Peyer's patch (tissue), 4 donors: Measurements from ENCODE around the gene IFI30. TPM values are rescaled to one million over a fixed set of nuclear protein-coding genes. Genes with fewer than 3 reads are reported as not detected.

Experiments
- DNase-seq, 3 donors: peaks; one replicate each; pipeline ENCODE4 v3.0.0-alpha.2; 2017 to 2019
- H3K27ac ChIP-seq, 4 donors: fragments of 200-600 bp; sonication (generic); one replicate each; pipeline ENCODE4 v1.5.1; 2016 to 2019
- H3K27me3 ChIP-seq, 2 donors: fragments of 200-600 bp; sonication (generic); one replicate each; pipeline ENCODE4 v1.5.1; 2019
- H3K36me3 ChIP-seq, 3 donors: fragments of 200-600 bp; sonication (generic); one replicate each; pipeline ENCODE4 v1.5.1; 2016 to 2019
- H3K4me1 ChIP-seq, 4 donors: fragments of 200-600 bp; sonication (generic); one replicate each; pipeline ENCODE4 v1.5.1; 2016 to 2019
- H3K4me3 ChIP-seq, 4 donors: fragments of 200-600 bp; sonication (generic); 1 replicate in 3 of 4; 2 replicates in 1 of 4; pipeline ENCODE4 v1.5.1; 2016 to 2019; ENCODE audit warnings: mild to moderate bottlenecking in 1 of 4
- H3K9me3 ChIP-seq, 4 donors: fragments of 200-600 bp; sonication (generic); one replicate each; pipeline ENCODE4 v1.5.1; 2016 to 2019; ENCODE audit warnings: mild to moderate bottlenecking in 1 of 4
- POLR2A ChIP-seq, 2 donors: fragments of 450-650 bp; IDR thresholded peaks; one replicate each; pipeline ENCODE4 v1.5.1; 2017; ENCODE audit warnings: antibody characterized with exemption in 2 of 2, mild to moderate bottlenecking in 2 of 2, moderate library complexity in 2 of 2
- total RNA-seq, 4 donors: library from RNA; depleted of rRNA; stranded (reverse); fragments of >200 nt; gene quantifications; one replicate each; pipeline ENCODE4 v1.1.0, GENCODE V29; 2016
- TF ChIP-seq, protein P1 (sequence below), 6 experiments: fragments of 450-650 bp in 4 of 6; fragments of 200-600 bp in 2 of 6; sonication (generic) in 1 of 6; IDR thresholded peaks; one replicate each; pipeline ENCODE4 v1.5.1; 2017 to 2019; ENCODE audit warnings: antibody characterized with exemption in 6 of 6, mild to moderate bottlenecking in 3 of 6, moderate library complexity in 1 of 6

IFI30 gene
- total RNA-seq, 4 donors from 2014 or later: 54.9 to 109 (median 60.7) TPM

DNA sequence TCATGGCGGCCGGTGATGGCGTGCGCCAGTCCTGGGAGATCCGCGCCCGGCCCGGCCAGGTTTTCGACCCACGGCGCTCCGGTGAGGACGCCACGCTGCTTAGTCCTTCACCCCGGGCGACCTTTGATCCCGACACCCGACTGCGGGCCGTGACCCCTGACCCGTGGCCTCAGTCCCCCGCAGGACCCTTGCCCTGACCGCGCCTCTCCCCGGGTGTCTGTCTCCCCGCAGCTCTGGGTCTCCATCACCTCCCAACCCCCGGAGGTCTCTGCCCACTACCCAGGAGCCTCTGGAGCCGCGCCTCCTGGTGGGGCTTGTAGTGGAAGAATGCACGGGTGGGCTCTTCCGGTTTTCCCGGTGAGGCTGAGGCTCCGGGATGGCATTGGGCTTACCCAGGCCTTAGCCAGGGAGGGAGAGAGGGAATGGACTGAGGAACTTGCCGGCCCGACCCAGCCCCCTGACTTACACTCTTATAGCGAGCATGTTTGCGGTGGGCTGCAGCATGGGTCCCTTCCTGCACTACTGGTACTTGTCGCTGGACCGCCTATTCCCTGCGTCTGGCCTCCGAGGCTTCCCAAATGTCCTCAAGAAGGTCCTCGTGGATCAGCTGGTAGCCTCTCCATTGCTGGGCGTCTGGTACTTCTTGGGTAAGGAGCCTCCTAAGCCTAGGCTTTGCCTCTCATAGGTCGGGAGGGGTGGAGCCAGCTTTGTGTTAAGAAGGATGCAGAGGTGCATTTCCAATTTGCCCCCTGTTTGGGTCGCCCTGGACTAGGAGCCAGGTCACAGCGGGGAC lies 20.0 kb downstream of the IFI30 start:
- Histone ChIP-seq H3K27me3 (no peaks in the 10 kb centered on the region), H3K27ac (peak overlapping the region; percentile 78 to 95 (median 86)), H3K4me3 (peak overlapping the region; percentile 59 to 95 (median 83)), H3K36me3 (peaks cover 0 to 24% (median 0%) of the 10 kb centered on the region in 3 donors), H3K9me3 (peaks cover 0 to 4% (median 0%) of the 10 kb centered on the region in 4 donors), H3K4me1 (peaks cover 0 to 16% (median 12%) of the 10 kb centered on the region in 4 donors)
- no peak for DNase-seq
- no peak for TF ChIP-seq POLR2A (IDR thresholded peaks at IDR 0.05)

DNA sequence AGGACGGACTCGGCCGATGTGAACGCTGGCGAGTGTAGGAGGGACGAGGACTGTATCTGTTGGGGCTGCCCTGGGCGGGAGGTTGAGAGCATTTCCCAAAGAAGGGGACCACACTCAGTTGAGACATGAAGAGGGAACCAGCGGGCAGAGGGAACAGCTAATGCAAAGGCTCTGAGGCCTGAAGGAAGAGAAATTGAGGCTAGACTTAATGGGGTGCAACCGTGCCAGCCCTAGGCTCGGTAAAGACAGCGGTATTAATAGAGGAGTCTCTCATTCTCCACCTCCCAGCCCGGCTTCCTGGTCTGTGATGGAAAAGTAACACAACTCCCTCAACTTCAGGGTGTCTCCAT lies 20.5 kb downstream of the IFI30 start:
- H3K4me1 ChIP-seq: peaks cover 0 to 16% (median 12%) of the 10 kb centered on the region in 4 donors
- H3K4me3 ChIP-seq: peak overlapping the region in 3 of 4 donors; percentile 74 to 95 (median 92)
- H3K9me3 ChIP-seq: peaks cover 0 to 4% (median 0%) of the 10 kb centered on the region in 4 donors
- DNase-seq: no peak
- TF ChIP-seq, protein P1, sequence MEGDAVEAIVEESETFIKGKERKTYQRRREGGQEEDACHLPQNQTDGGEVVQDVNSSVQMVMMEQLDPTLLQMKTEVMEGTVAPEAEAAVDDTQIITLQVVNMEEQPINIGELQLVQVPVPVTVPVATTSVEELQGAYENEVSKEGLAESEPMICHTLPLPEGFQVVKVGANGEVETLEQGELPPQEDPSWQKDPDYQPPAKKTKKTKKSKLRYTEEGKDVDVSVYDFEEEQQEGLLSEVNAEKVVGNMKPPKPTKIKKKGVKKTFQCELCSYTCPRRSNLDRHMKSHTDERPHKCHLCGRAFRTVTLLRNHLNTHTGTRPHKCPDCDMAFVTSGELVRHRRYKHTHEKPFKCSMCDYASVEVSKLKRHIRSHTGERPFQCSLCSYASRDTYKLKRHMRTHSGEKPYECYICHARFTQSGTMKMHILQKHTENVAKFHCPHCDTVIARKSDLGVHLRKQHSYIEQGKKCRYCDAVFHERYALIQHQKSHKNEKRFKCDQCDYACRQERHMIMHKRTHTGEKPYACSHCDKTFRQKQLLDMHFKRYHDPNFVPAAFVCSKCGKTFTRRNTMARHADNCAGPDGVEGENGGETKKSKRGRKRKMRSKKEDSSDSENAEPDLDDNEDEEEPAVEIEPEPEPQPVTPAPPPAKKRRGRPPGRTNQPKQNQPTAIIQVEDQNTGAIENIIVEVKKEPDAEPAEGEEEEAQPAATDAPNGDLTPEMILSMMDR (IDR thresholded peaks at IDR 0.05): no peak
- TF ChIP-seq POLR2A (IDR thresholded peaks at IDR 0.05): no peak
- peaks cover 0 to 28% (median 0%) of the 10 kb centered on the region in 3 donors for H3K36me3 ChIP-seq
- no peaks in the 10 kb centered on the region for H3K27me3 ChIP-seq
- peak overlapping the region in 2 of 4 donors; percentile 91 to 95 for H3K27ac ChIP-seq

DNA sequence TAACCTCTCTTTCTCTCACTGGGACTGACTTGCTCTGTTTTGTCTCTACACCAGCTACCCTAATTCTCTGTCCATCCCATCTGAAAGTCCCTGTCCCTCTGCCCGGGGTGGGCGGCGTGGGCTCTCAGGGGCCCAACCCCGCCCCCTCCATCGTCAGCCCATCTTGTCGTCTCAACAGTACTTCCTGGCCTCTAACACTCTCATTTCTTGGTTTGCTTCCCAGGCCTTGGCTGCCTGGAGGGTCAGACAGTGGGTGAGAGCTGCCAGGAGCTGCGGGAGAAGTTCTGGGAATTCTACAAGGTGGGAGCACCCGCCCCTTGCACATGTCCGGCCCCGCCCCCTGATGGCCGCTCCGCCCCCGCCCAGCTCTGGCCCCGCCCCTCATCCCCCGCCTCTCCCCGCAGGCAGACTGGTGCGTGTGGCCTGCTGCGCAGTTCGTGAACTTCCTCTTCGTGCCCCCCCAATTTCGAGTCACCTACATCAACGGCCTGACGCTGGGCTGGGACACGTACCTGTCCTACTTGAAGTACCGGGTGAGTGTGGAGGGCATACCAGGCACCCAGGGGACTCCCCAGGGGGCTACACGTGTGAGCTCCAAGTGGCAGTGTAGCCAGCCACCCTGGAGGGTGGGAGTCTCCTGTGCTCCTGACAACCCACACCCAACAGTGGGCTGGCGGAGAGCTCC lies 21.1 kb downstream of the IFI30 start:
- DNase-seq: peak in 2 of 3 donors; percentile 58 to 67

DNA sequence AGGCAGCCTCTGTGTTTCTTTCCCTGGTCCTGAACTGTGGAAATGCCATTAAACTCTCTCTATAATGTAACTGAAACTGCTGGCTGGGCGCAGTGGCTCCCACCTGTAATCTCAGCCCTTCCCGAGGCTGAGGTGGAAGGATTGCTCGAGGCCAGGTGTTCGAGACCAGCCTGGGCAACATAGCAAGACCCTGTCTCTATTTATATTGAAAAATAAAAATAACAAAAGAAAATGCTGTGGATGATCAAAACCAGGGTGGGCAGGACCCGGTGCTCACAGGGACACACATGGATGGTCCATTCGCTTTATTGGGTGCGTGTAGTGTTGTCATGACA lies 22.9 kb downstream of the IFI30 start:
- H3K36me3 ChIP-seq: peaks cover 0 to 33% (median 0%) of the 10 kb centered on the region in 3 donors
- peaks cover 0 to 4% (median 0%) of the 10 kb centered on the region in 4 donors for H3K9me3 ChIP-seq
- TF ChIP-seq, protein P1 (IDR thresholded peaks at IDR 0.05): no peak
- no peak for TF ChIP-seq POLR2A (IDR thresholded peaks at IDR 0.05)
- H3K27ac ChIP-seq: no peak overlapping the region
- H3K27me3 ChIP-seq: no peaks in the 10 kb centered on the region
- no peak for DNase-seq
- no peak overlapping the region for H3K4me3 ChIP-seq
- H3K4me1 ChIP-seq: peaks cover 0 to 16% (median 12%) of the 10 kb centered on the region in 4 donors

More for the DNA sequence above, 21.1 kb downstream of the IFI30 start:
- H3K4me3 ChIP-seq: peak overlapping the region in 2 of 4 donors; percentile 6 to 92
- H3K27me3 ChIP-seq: no peaks in the 10 kb centered on the region
- peak overlapping the region; percentile 9 to 95 (median 74) for H3K27ac ChIP-seq
- H3K9me3 ChIP-seq: peaks cover 0 to 4% (median 0%) of the 10 kb centered on the region in 4 donors
- TF ChIP-seq, protein P1 (IDR thresholded peaks at IDR 0.05): no peak
- no peak for TF ChIP-seq POLR2A (IDR thresholded peaks at IDR 0.05)
- peaks cover 0 to 28% (median 0%) of the 10 kb centered on the region in 3 donors for H3K36me3 ChIP-seq
- H3K4me1 ChIP-seq: peaks cover 0 to 16% (median 12%) of the 10 kb centered on the region in 4 donors

DNA sequence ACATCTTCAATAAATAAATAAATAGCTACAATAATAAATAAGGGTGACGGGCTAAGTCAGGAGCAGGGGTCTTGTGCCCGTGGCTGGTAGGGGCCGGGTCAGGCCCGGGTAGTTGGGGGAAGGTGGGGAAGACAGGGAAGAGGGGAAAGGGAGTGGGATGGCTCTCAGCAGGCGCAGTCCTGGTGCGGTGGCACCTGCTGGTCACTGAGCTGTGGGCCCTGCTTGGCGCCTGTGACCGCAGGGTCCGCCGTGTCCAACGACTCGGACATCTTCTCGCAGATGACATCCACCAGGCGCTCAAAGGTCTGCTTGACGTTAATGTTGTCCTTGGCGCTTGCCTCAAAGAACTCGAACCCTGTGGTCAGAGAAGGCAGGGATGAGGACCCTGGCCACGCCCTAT lies 23.7 kb downstream of the IFI30 start:
- Histone ChIP-seq H3K4me1 (peaks cover 0 to 18% (median 12%) of the 10 kb centered on the region in 4 donors), H3K27ac (no peak overlapping the region), H3K4me3 (no peak overlapping the region), H3K9me3 (peaks cover 0 to 4% (median 0%) of the 10 kb centered on the region in 4 donors), H3K27me3 (no peaks in the 10 kb centered on the region), H3K36me3 (peaks cover 0 to 33% (median 0%) of the 10 kb centered on the region in 3 donors)
- DNase-seq: no peak
- TF ChIP-seq, protein P1 (IDR thresholded peaks at IDR 0.05): no peak
- no peak for TF ChIP-seq POLR2A (IDR thresholded peaks at IDR 0.05)

DNA sequence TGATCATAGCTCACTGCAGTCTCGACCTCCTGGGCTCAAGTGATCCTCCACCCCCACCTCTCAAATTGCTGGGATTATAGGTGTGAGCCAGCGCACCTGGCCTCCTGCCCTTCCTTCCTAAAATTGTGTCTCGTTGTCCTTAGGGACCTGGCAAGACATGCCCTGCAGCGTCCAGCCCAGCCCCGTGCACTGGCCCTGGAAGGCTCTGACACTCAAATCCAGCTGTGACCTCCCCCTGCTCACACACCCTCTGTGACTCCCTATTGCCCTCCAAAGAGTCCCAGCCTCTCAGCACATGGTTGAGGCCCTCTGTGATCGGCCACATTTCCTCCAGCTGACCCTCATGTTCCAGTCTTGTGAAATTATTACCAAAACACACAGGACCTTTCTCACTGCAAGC lies 24.3 kb downstream of the IFI30 start:
- Histone ChIP-seq H3K27me3 (no peaks in the 10 kb centered on the region), H3K4me3 (no peak overlapping the region), H3K27ac (no peak overlapping the region), H3K9me3 (peaks cover 0 to 4% (median 0%) of the 10 kb centered on the region in 4 donors), H3K4me1 (peaks cover 0 to 24% (median 15%) of the 10 kb centered on the region in 4 donors), H3K36me3 (peaks cover 0 to 33% (median 0%) of the 10 kb centered on the region in 3 donors)
- TF ChIP-seq, protein P1 (IDR thresholded peaks at IDR 0.05): no peak
- TF ChIP-seq POLR2A (IDR thresholded peaks at IDR 0.05): no peak
- DNase-seq: no peak
